ENCODE results near the gene CCNT1. TPM values are rescaled to one million over a fixed set of nuclear protein-coding genes. Genes with fewer than 3 reads are reported as not detected.
"Not testable (repeated sequence)": the region's sequence is repeated elsewhere in the genome, so short reads cannot be mapped to it uniquely, and the experiment has no call there.

Gene CCNT1
- total RNA-seq, 1 experiment from 2014 or later: 51.8 TPM

DNA sequence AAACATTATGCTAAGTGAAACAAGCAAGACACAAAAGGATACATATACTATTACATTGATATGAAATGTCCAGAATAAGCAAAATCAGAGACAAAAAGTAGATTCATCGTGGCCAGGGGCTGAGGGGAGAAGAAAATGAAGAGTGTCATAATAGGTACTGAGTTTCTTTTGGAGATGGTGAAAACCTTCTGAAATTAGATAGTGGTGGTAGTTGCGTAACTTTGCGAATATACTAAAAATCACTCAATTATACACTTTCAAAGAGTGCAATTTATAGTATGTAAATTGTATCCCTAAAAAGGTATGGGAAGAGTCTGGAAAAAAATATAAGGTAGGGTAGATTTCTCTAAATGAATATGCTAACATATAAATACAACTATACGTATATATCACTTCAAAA is 56.6 kb downstream of the CCNT1 start:
- no peak for DNase-seq (ENCODE audit: low spot score)
- no peaks in the 10 kb centered on the region for H3K9me3 ChIP-seq (ENCODE audit: low read depth, low read length, poor library complexity, severe bottlenecking)
- BruUV-seq (replicated peaks): no TSS peak
- no peak overlapping the region for H3K27ac ChIP-seq (ENCODE audit: low read depth, low read length, poor library complexity, severe bottlenecking)
- POLR2A ChIA-PET (ENCODE audit: low non-redundant PET): no interaction called here
- intact Hi-C loops (cut with micrococcal nuclease; ENCODE audit: unreplicated experiment): no loop called here
- CTCF ChIA-PET: no interaction called here
- no peak overlapping the region for H3K4me3 ChIP-seq (ENCODE audit: low read depth, low read length, poor library complexity, severe bottlenecking)
- peaks cover 91% of the 10 kb centered on the region for H3K36me3 ChIP-seq (ENCODE audit: insufficient read depth, low read length, poor library complexity, severe bottlenecking)
- TF ChIP-seq, protein P1, sequence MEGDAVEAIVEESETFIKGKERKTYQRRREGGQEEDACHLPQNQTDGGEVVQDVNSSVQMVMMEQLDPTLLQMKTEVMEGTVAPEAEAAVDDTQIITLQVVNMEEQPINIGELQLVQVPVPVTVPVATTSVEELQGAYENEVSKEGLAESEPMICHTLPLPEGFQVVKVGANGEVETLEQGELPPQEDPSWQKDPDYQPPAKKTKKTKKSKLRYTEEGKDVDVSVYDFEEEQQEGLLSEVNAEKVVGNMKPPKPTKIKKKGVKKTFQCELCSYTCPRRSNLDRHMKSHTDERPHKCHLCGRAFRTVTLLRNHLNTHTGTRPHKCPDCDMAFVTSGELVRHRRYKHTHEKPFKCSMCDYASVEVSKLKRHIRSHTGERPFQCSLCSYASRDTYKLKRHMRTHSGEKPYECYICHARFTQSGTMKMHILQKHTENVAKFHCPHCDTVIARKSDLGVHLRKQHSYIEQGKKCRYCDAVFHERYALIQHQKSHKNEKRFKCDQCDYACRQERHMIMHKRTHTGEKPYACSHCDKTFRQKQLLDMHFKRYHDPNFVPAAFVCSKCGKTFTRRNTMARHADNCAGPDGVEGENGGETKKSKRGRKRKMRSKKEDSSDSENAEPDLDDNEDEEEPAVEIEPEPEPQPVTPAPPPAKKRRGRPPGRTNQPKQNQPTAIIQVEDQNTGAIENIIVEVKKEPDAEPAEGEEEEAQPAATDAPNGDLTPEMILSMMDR (conservative IDR thresholded peaks at IDR 0.05; ENCODE audit: low read depth, low read length): no peak
- no peak for TF ChIP-seq EZH2 (IDR thresholded peaks at IDR 0.05; ENCODE audit: borderline replicate concordance, low read depth, low read length, poor library complexity, severe bottlenecking)
- no peaks in the 10 kb centered on the region for H3K4me1 ChIP-seq (ENCODE audit: insufficient read depth, low read length, poor library complexity, severe bottlenecking)
- no peaks in the 10 kb centered on the region for H3K27me3 ChIP-seq (replicated peaks; ENCODE audit: insufficient read depth, low read depth, low read length, poor library complexity)

DNA sequence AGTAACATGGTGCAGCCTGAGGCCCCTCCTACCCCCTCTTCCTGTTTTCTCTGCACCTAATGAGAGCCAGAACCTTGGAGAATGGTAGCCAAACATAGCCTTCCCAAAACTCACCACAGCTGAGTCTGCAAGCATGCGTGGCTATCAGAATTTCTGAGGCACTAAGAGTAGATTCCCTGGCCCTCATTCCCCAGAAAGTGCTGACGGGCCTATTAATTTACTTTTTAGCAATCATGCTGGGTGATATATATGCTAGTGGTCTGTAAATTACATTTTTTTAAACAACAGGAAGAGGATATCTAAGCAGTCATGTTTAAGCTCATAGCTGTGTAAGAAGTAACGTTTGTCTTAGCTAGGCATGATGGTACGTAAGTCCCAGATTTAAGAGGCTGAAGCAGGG is 64.8 kb downstream of the CCNT1 start:
- BruUV-seq (replicated peaks): no TSS peak
- no peak for DNase-seq (ENCODE audit: low spot score)
- Histone ChIP-seq H3K4me3 (ENCODE audit: low read depth, low read length, poor library complexity, severe bottlenecking) (no peak overlapping the region), H3K27ac (ENCODE audit: low read depth, low read length, poor library complexity, severe bottlenecking) (peak overlapping the region; percentile 12), H3K27me3 (replicated peaks; ENCODE audit: insufficient read depth, low read depth, low read length, poor library complexity) (no peaks in the 10 kb centered on the region), H3K4me1 (ENCODE audit: insufficient read depth, low read length, poor library complexity, severe bottlenecking) (no peaks in the 10 kb centered on the region), H3K36me3 (ENCODE audit: insufficient read depth, low read length, poor library complexity, severe bottlenecking) (peaks cover 51% of the 10 kb centered on the region), H3K9me3 (ENCODE audit: low read depth, low read length, poor library complexity, severe bottlenecking) (no peaks in the 10 kb centered on the region)
- CTCF ChIA-PET: no interaction called here
- intact Hi-C loops (cut with micrococcal nuclease; ENCODE audit: unreplicated experiment): no loop called here
- TF ChIP-seq, protein P1 (conservative IDR thresholded peaks at IDR 0.05; ENCODE audit: low read depth, low read length): no peak
- POLR2A ChIA-PET (ENCODE audit: low non-redundant PET): no interaction called here

DNA sequence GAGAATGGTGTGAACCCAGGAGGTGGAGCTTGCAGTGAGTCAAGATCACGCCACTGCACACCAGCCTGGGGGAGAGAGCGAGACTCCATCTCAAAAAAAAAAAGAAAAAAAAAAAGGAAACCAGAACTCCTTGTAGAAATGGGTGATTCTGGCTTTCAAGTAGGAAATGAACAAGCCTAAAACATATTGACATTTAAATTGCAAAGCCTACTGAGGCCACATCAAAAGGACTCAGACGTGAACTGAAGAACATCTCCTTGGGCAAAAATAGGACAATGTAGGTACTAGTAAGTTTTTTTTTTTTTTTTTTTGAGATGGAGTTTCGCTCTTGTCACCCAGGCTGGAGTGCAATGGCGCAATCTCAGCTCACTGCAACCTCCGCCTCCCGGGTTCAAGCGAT is 71.2 kb downstream of the CCNT1 start:
- H3K9me3 ChIP-seq (ENCODE audit: low read depth, low read length, poor library complexity, severe bottlenecking); POLR2A ChIA-PET (ENCODE audit: low non-redundant PET); BruUV-seq (replicated peaks); intact Hi-C loops (cut with micrococcal nuclease; ENCODE audit: unreplicated experiment); DNase-seq (ENCODE audit: low spot score); H3K4me3 ChIP-seq (ENCODE audit: low read depth, low read length, poor library complexity, severe bottlenecking); H3K27me3 ChIP-seq (replicated peaks; ENCODE audit: insufficient read depth, low read depth, low read length, poor library complexity); H3K27ac ChIP-seq (ENCODE audit: low read depth, low read length, poor library complexity, severe bottlenecking); CTCF ChIA-PET; H3K4me1 ChIP-seq (ENCODE audit: insufficient read depth, low read length, poor library complexity, severe bottlenecking); H3K36me3 ChIP-seq (ENCODE audit: insufficient read depth, low read length, poor library complexity, severe bottlenecking): not testable (repeated sequence)

DNA sequence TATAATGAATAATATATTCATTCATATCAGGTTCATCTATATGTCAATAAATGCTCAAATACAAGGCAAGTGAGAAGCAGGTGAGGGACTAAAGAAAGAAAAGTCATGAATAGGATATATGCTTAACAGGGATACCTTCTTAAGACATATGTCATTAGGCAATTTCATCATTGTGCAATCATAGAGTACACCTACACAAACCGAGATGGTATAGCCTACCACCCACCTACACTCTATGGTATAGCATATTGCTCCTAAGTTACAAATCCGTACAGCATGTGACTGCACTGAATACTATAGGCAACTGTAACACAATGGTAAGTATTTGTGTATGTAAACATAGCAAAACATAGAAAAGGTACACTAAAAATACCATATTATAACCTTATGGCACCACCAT is 73.5 kb downstream of the CCNT1 start:
- no peaks in the 10 kb centered on the region for H3K4me1 ChIP-seq (ENCODE audit: insufficient read depth, low read length, poor library complexity, severe bottlenecking)
- POLR2A ChIA-PET (ENCODE audit: low non-redundant PET): no interaction called here
- intact Hi-C loops (cut with micrococcal nuclease; ENCODE audit: unreplicated experiment): no loop called here

DNA sequence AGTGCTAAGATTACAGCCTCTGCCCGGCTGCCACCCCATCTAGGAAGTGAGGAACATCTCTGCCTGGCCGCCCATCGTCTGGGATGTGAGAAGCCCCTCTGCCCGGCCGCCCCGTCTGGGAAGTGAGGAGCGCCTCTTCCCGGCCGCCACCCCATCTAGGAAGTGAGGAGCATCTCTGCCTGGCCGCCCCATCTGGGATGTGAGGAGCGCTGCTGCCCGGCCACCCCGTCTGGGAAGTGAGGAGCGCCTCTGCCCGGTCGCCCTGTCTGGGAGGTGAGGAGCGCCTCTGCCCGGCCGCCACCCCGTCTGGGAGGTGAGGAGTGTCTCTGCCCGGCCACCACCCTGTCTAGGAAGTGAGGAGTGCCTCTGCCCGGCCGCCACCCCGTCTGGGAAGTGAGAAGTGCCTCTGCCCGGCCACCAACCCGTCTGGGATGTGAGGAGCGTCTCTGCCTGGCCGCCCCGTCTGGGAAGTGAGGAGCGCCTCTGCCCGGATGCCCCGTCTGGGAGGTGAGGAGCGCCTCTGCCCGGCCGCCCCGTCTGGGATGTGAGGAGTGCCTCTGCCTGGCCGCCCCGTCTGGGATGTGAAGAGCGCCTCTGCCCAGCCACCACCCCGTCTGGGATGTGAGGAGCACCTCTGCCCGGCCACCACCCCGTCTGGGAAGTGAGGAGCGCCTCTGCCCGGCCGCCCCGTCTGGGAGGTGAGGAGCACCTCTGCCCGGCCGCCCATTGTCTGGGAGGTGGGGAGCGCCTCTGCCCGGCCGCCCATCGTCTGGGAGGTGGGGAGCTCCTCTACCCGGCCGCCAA is 74.6 kb downstream of the CCNT1 start:
- CTCF ChIA-PET; H3K27ac ChIP-seq (ENCODE audit: low read depth, low read length, poor library complexity, severe bottlenecking); H3K4me1 ChIP-seq (ENCODE audit: insufficient read depth, low read length, poor library complexity, severe bottlenecking); H3K36me3 ChIP-seq (ENCODE audit: insufficient read depth, low read length, poor library complexity, severe bottlenecking); H3K27me3 ChIP-seq (replicated peaks; ENCODE audit: insufficient read depth, low read depth, low read length, poor library complexity); DNase-seq (ENCODE audit: low spot score); BruUV-seq (replicated peaks); POLR2A ChIA-PET (ENCODE audit: low non-redundant PET); H3K9me3 ChIP-seq (ENCODE audit: low read depth, low read length, poor library complexity, severe bottlenecking); H3K4me3 ChIP-seq (ENCODE audit: low read depth, low read length, poor library complexity, severe bottlenecking); intact Hi-C loops (cut with micrococcal nuclease; ENCODE audit: unreplicated experiment): not testable (repeated sequence)

More for the DNA sequence above, 73.5 kb downstream of the CCNT1 start:
- CTCF ChIA-PET: no interaction called here
- TF ChIP-seq, protein P1 (conservative IDR thresholded peaks at IDR 0.05; ENCODE audit: low read depth, low read length): no peak
- TF ChIP-seq EZH2 (IDR thresholded peaks at IDR 0.05; ENCODE audit: borderline replicate concordance, low read depth, low read length, poor library complexity, severe bottlenecking): no peak
- Histone ChIP-seq H3K27ac (ENCODE audit: low read depth, low read length, poor library complexity, severe bottlenecking) (no peak overlapping the region), H3K27me3 (replicated peaks; ENCODE audit: insufficient read depth, low read depth, low read length, poor library complexity) (no peaks in the 10 kb centered on the region), H3K4me3 (ENCODE audit: low read depth, low read length, poor library complexity, severe bottlenecking) (no peak overlapping the region), H3K9me3 (ENCODE audit: low read depth, low read length, poor library complexity, severe bottlenecking) (no peaks in the 10 kb centered on the region), H3K36me3 (ENCODE audit: insufficient read depth, low read length, poor library complexity, severe bottlenecking) (no peaks in the 10 kb centered on the region)
- no peak for DNase-seq (ENCODE audit: low spot score)
- no TSS peak for BruUV-seq (replicated peaks)

All from A673 (cell line).